ENCODE data around the gene CYP4F8.

The CYP4F8 gene

DNA sequence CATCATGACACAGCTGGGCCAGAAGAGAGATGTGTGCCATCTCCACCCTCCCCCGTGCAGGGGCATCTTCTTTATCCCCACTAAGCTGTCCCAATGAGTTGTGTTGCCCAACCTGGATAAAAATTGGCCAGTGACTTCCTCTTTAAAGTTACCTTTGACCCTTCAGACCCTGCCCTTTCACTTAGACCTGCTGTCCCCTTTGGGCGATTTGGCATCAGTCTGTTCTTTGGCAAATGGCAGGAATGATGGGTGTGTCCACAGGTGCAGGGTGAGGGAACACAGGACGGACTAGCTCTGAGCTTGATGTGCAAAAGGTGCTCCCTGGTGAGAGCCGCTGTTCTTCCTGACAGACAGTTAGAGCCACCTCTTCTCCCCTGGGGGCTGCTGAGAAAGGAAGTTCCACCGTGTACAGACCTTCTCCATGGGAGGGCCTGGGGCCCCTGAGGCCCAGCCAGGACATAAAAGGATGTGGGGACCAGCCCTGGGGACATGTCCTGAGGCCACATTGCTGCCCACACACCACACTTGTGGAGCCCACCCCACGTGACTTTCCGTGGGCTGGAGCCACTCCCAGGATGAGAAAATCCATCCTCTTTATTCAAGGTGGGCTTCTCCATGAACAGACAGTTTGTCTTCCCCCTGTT is 1.7 kb downstream of the CYP4F8 start:
- Histone ChIP-seq H3K4me2 (ENCODE audit: low read depth, low read length, poor library complexity, severe bottlenecking) (no peak overlapping the region), H3K9ac (ENCODE audit: low read length) (no peak overlapping the region), H3K9me3 (ENCODE audit: insufficient read depth, low read length) (no peaks in the 10 kb centered on the region)

GRCh38 chr19:15618321-15618720 is 3.3 kb downstream of the CYP4F8 start:
- Histone ChIP-seq H3K9ac (ENCODE audit: low read length) (no peak overlapping the region), H3K9me3 (ENCODE audit: insufficient read depth, low read length) (no peaks in the 10 kb centered on the region), H3K4me2 (ENCODE audit: low read depth, low read length, poor library complexity, severe bottlenecking) (no peak overlapping the region), H3K4me3 (ENCODE audit: insufficient read depth, low read length, poor library complexity, severe bottlenecking) (no peak overlapping the region), H4K20me1 (ENCODE audit: low read depth, low read length) (no peaks in the 10 kb centered on the region), H3F3A (ENCODE audit: insufficient read depth) (no peaks in the 10 kb centered on the region), H3K27me3 (ENCODE audit: low read length) (no peaks in the 10 kb centered on the region), H3K27ac (ENCODE audit: low read depth, low read length) (no peak overlapping the region), H2AFZ (ENCODE audit: low read depth, low read length, severe bottlenecking) (no peak overlapping the region), H3K36me3 (ENCODE audit: low read length) (no peaks in the 10 kb centered on the region), H3K79me2 (ENCODE audit: insufficient read depth, low read length) (no peaks in the 10 kb centered on the region), H3K9me2 (replicated peaks; ENCODE audit: insufficient read depth, low read length) (no peaks in the 10 kb centered on the region)
- TF ChIP-seq EZH2phosphoT487 (conservative IDR thresholded peaks at IDR 0.05; ENCODE audit: low read length) (no peak), CTCF (IDR thresholded peaks at IDR 0.05; ENCODE audit: insufficient read depth, low read length, poor library complexity, severe bottlenecking) (no peak)

More for the DNA sequence above, 1.7 kb downstream of the CYP4F8 start:
- Histone ChIP-seq H3K79me2 (ENCODE audit: insufficient read depth, low read length) (no peaks in the 10 kb centered on the region), H3K4me3 (ENCODE audit: insufficient read depth, low read length, poor library complexity, severe bottlenecking) (no peak overlapping the region), H4K20me1 (ENCODE audit: low read depth, low read length) (no peaks in the 10 kb centered on the region), H3K36me3 (ENCODE audit: low read length) (no peaks in the 10 kb centered on the region), H3K27ac (ENCODE audit: low read depth, low read length) (no peak overlapping the region), H3F3A (ENCODE audit: insufficient read depth) (no peaks in the 10 kb centered on the region), H3K9me2 (replicated peaks; ENCODE audit: insufficient read depth, low read length) (no peaks in the 10 kb centered on the region), H2AFZ (ENCODE audit: low read depth, low read length, severe bottlenecking) (no peak overlapping the region), H3K27me3 (ENCODE audit: low read length) (no peaks in the 10 kb centered on the region)
- TF ChIP-seq CTCF (IDR thresholded peaks at IDR 0.05; ENCODE audit: insufficient read depth, low read length, poor library complexity, severe bottlenecking) (no peak), EZH2phosphoT487 (conservative IDR thresholded peaks at IDR 0.05; ENCODE audit: low read length) (no peak)

- TF ChIP-seq EZH2phosphoT487 (conservative IDR thresholded peaks at IDR 0.05; ENCODE audit: low read length) (no peak), CTCF (IDR thresholded peaks at IDR 0.05; ENCODE audit: insufficient read depth, low read length, poor library complexity, severe bottlenecking) (no peak)
- Histone ChIP-seq H3F3A (ENCODE audit: insufficient read depth) (no peaks in the 10 kb centered on the region), H3K9ac (ENCODE audit: low read length) (no peak overlapping the region), H3K27me3 (ENCODE audit: low read length) (no peaks in the 10 kb centered on the region), H3K9me2 (replicated peaks; ENCODE audit: insufficient read depth, low read length) (no peaks in the 10 kb centered on the region), H3K4me2 (ENCODE audit: low read depth, low read length, poor library complexity, severe bottlenecking) (no peak overlapping the region), H3K79me2 (ENCODE audit: insufficient read depth, low read length) (no peaks in the 10 kb centered on the region), H4K20me1 (ENCODE audit: low read depth, low read length) (no peaks in the 10 kb centered on the region), H2AFZ (ENCODE audit: low read depth, low read length, severe bottlenecking) (no peak overlapping the region), H3K27ac (ENCODE audit: low read depth, low read length) (no peak overlapping the region), H3K9me3 (ENCODE audit: insufficient read depth, low read length) (no peaks in the 10 kb centered on the region), H3K36me3 (ENCODE audit: low read length) (no peaks in the 10 kb centered on the region), H3K4me3 (ENCODE audit: insufficient read depth, low read length, poor library complexity, severe bottlenecking) (no peak overlapping the region)
Measured at GRCh38 chr19:15621801-15622200, 6.8 kb downstream of the CYP4F8 start.
